ENCODE data around the gene CCDC38.

- TF ChIP-seq GATA2 (IDR thresholded peaks at IDR 0.05; ENCODE audit: low read depth, low read length) = no peak
- TF ChIP-seq GATA3 (IDR thresholded peaks at IDR 0.05; ENCODE audit: low read depth, low read length) = no peak
Observed at GRCh38 chr12:95884998-95885397, 57.4 kb downstream of the CCDC38 start.
